ENCODE results near the gene CRELD2.

The CRELD2 gene

DNA sequence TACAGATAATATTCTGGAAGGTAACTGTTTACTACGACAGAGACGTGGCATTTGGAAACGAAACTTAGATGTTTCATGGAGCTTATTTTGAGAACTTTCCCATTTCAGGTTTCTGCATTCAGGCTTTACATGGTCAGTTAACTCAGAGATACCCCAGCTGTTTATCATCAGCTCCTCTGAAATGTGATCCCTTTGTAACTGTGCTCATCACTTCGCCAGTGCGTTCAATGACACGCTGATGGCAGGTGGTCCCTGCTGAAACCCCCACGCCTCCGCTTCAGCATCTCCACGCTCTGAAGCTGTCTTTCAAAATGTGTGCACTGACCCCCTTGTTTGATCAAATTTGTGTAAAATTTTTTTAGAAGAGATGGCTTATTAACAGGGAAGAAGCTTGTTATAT is 30.7 kb upstream of the CRELD2 start:
- DNase-seq: no peak

DNA sequence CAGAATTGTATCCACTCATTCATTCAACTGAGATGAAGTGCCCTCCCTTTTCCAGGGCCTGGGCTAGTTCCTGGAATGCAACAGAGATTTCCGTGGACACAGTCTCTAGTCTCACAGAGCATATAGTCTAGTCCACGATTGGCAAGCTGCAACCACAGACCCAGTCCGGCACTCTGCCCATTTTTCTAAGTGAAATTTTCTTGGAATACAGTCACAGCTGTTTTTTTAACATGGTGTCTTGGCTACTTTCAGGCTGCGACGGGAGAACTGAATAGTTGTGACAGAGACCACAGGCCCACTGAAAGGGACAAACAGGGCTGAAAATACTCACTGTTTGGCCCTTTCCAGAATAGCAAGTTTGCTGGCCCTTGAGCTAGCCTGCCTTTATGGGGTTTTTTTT is 29.4 kb upstream of the CRELD2 start:
- no peak for DNase-seq

DNA sequence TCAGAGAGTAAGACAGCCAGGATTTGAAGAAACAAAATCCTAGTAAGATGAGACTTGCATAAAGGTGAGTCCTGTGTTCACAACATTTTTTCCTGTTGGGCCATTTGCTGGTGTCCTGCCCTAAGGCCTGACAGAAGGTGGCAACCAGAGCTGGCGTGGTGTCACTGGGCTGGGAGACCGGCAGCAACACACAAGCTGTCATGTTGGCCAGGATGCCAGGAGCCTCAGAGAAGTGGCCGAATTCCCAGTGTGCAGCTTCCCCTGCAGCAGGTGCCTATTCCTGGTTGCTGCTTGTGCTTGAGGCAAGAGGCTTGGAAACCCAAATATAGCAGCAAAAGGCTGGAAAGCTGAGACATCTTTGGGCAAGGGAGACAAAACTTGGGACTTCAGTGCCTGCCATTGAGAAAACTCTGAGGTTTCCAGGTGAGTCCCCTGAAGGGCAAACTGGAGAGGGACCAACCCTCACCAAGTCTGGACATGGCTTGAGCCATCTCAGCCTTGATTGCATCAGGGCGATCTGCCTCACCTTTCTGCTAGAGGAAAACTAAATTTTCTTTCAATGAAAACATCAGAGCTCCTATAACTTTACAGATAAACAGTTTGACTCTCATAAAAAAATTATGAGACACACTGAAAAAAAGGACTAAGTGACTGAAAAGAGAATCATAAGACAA is 26.1 kb upstream of the CRELD2 start:
- DNase-seq: no peak

DNA sequence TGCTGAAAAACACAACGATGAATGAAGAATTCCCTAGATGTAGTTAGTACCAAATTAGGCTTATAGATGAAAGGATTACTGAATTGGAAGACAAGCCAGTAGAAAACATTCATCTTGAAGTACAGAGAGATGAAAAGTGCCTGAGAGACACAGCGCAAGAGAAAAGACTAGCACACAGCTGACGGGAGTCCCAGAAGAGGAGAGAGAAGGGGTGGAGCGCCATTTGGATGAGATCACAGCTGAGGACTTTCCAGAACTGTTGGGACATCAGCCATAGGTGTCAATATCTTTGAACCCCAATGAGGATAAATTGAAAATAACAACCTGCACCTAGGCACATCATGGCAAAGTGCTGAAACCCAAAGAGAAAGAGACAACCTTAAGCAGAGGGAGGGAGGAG is 25.4 kb upstream of the CRELD2 start:
- DNase-seq: no peak

DNA sequence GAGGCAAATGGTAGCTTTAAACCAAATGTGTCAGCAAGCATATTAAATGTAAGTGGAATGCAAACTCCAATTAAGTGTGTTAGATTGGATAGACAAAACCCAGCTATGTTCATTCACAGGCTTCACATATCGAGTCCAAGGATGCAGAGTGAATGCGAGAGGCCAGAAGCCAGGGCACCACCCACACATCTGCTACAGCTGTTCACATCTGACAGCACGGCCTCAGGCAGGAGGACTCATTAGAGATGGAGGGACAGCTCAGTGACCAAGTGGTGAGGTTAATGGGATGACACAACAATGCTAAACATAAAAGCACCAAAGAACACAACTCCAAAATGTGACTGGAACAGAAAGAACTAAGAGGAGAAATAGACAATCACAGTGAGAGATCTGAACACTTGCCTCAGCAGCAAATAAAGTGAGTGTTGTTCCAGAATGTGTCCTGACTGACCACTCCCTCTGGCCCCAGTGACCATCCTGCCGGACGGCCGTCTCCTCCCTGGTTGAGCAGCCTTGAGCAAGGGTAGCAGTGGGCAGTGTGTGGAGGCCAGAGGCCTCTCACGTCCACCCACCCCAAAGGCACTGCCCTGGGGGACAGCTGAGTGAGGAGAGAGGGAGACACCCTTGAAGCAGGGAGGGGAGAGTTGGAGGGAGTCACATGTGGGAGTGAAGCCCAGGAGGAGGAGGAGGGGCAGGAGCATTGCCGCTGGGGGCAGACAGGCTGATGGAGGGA is 23.9 kb upstream of the CRELD2 start:
- no peak for DNase-seq

DNA sequence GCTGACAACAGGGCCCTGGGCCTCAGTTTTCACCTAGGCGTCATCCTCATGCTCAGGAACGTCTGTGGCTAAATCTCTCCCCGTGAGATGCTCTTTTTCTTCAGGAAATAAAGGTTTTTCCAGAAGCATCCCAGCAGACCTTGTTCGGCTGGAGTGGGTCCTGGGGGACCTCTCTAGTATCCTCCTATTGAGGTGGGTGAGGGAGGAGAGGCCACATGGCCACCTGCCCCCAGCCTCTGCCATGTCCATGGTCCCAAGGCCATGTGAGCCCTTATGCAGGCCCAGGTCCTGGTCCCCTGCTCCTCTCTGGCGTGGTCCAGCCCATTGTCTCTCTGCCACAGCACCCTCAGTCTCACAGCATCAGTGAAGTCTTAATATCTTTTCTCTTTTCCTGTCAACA is 22.2 kb upstream of the CRELD2 start:
- no peak for DNase-seq

DNA sequence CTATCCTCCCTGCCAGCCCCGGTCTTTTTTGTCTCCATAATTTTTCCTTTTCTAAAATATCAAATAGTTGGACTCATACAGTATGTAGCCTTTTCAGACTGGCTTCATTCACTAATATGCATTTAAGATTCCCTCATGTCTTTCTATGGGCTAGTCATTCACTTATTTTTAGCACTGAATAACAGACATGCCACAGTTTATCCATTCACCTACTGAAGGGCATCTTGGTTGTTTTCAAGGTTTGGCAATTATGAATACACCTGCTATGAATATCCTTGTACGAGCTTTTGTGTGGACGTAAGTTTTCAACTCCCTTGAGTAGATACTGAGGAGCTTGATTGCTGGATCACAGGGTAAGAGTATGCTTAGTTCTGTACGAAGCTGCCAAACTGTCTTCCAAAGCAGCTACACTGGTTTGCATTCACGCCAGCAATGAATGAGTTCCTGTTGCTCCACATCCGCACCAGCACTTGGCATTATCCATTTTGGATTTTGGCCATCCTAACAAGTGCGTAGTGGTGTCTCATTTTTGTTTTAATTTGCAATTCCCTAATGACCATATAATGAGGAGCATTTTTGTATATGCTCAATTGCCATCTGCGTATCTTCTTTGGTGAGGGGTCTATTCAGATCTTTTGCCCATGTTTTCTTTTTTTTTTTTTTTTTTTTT is 21.3 kb upstream of the CRELD2 start:
- no peak for DNase-seq

DNA sequence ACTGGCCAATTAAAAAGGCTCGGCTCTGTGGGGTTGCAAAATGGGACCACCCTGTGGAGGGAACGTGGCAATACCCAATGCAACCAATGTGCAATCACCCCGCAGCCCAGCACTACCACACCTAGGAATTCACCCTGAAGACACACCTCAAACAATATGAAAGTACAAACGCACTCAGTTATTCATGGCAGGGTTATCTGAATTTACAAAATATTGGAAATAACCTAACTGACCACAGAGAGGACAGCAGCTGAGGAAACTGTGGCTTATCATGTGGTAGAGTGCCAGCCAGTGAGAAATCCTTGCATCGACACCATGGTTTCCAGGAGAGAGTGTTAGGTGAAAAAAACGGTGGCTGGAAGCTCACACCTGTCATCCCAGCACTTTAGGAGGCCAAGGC is 18.9 kb upstream of the CRELD2 start:
- DNase-seq: no peak

DNA sequence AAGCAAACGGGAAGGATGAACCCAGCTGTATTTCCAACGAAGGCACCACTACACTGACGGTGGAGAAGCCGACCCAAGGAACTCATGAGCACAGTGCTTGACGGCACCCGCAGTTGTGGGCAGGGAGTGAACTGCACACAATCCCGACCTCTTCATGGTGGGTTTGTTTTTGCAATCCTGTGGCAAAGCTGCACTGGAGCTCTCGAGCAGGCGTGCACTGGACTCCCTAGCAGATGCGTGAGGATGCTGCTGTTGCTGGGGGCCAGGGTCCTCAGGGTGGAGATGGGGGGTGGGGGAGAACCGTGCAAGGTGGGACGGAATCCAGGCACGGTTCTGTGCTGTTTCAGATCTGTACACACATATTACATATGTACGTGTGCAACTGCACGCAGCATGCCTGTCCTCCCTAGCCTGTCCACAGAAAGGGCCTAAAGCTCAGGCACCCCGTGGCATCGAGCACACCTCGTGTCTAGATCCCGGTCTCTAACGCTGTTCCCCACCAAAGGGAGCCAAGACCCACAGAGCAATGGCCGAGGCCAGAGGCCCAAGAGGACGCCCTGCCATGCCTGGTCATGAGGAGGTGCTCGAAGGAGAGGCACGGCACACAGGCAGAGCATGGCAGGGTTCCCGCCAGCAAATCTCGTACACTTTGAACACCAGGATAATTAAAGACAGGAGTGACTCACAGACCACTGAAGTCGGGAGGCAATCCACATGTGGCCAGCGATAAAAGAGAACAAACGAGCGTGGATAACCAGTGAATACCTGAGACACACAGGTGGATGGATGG is 17.8 kb upstream of the CRELD2 start:
- DNase-seq: no peak

DNA sequence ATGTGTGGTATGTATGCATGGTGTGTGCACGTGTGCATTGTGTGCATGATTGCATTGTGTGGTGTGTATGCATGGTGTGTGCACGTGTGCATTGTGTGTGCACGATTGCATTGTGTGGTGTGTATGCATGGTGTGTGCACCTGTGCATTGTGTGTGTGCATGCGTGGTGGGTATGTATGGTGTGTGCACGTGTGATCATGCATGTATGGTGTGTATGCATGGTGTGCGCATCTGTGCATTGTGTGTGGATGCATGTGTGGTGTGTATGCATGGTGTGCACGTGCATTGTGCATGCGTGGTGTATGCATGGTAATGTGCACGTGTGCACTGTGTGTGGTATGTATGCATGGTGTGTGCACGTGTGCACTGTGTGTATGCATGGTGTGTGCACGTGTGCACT is 17.0 kb upstream of the CRELD2 start:
- no peak for DNase-seq

DNA sequence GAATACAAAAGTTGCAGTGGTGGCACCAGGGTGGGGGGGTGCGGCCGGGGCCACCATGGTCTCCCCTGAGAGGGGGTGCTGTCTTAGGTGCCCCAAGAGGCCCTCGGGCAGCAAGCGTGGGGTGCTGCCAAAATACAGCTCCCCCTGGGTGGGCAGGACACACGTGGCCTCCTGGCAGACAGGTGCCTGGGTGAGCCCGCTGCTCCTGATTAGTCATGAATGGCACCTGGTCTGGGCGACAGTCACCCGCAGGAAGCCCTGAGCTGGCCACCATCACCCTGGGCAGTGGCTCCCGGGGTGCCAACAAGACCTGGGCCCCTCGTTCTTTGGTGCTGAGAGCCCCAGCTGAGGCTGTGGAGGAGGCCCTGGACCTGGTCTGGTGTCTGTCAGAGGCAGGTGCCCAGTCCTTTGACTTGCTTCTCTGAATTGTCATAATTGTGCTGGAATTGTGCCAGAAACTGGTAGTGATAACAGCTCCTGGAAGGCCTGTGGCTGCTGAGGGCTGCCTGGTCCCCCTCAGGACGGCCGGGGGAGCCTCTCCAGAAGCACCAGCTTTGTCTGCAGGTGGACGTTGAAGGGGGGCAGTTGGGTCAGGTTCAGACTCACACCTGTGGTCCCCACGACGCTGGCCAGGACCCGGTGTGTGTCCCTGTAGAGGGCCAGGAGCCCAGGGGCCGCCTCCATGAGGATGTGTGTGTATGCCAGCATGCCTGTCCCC is 15.0 kb upstream of the CRELD2 start:
- no peak for DNase-seq

DNA sequence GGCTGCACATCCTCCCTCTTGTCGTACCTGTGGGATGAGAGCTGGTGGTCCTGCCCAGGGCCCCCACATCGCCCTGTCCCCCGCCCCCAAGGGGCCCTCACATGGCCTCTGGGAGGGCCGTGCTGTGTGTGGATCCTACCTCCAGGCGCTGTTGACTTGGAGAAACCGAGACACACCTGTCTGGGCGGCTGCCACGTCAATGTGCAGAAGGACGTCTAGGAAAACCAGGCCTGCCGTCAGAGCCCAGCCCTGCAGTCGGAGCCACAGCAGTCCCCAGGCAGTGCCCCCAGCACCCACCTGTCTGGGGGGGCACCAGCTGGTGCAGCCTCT is 14.4 kb upstream of the CRELD2 start:
- DNase-seq: no peak

DNA sequence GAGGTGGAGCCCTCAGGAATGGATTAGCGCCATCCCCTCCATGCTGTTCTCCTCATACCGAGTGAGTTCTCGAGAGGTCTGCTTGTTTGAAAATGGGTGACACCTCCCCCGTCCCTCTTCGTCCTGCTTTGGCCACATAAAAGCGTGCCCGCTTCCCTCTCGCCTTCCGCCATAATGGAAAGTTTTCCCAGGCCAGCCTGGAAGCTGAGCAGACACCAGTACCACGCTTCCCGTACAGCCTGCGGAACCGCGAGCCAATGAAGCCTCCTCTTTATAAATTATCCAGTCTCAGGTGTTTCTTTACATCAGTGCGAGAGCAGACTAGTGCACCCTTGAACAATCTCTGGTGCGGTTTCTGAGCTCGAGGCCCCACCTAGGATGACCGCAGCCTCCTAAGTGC is 13.0 kb upstream of the CRELD2 start:
- DNase-seq: no peak

DNA sequence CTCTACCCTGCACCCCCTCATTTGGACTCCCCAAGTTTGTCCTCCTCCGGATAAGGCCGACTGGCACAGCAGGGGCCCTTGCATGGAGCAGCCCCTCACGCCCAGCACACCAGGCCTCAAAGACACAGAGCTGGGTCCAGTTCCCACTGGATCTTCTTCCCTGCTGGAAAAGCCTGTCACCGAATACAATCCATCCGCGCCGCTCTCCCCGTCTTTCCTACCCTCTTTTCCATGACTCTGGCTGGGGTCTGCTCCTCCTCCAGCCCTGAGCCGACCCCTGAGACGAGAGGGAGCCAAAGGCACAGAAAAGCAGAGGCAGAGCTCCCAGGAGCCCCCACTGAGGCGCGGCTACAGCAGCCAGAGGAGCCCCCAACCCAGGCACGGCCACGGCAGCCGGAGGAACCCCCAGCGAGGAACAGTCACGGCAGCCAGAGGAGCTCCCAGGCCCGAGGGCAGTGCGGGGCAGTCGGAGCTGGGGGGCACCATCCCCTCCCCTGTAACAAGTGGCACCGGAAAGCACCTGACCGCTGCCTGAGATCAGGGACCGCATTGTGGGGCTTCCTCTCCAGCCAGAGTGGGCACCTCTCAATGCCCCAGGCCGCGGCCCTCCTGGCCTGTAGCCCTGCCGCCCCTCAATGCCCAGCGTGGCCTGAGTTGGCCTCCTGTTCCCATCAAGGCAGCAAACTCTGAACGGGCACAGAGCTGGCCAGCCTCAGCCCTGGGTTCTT is 12.2 kb upstream of the CRELD2 start:
- no peak for DNase-seq

DNA sequence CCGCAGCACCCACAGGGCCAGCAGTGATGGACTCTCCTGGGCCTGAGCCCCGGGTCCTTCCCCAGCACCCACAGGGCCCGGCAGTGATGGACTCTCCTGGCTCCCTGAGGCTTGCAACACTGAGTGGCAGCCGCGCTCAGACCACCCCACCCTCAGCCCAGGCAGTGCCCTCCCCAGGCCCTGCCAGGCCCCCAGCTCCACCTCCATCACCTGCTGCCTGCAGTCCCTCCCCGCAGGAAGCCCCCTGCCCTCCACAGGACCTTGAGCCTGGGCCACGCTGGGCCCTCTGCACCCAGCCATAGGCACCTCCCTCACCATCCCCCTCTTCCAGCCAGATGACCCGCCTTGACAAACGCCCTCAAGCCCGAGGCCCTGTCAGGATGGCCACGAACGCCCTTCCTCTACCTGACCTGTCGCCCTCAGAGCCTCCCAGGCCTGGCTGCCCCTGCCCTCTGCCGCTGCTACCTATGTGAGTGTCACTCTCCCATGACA is 11.6 kb upstream of the CRELD2 start:
- DNase-seq: no peak

DNA sequence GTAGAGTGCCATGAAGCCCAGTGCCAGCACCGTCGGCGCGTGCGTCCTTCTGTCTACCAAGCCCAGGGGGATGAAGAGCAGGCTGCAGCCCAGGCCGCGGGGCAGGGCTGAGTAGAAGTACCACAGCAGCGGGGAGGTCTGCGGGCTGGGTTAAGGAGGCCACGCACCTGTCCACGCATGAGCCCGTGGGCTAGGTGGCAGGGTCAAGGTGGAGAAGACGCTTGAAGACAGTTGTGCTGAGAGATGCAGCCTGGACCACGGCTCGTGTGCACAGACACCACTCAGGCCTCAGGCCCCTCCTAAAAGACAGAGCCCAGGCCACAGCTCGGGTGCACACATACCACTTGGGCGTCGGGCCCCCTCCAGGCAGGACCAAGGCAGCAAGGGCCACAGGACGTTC is 10.6 kb upstream of the CRELD2 start:
- DNase-seq: no peak

DNA sequence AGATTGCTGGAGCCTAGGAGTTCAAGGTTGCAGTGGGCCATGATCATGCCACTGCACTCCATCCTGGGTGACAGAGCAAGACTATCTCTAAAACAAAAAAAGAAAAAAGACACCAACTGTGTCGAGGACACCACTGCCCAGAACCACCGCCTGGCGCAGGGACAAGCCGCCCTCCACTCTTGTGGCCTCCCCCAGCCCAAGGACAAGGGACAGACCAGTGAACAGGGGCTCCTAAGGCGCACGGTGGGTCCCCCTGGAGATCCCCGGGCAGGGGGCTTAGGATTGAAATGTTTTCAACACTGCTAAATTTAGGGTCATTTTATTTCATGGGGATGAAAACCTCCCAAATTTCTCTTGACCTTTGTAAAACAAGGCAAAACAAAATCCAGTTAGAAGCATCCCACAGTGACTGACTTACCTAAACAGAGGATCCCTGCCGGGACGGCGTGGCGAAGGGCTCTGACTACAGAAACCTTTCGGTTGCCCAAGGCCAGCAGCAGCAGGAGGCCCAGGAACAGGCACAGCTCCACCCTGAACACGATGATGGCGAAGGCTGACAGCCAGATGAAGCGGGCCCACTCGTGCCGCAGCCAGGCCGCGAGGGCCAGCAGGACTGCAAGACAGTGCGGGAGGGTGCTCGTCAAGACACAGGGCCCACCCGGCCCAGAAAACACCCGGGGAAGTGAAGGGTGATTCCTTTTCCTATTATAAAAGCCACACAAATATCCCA is 8.8 kb upstream of the CRELD2 start:
- no peak for DNase-seq

DNA sequence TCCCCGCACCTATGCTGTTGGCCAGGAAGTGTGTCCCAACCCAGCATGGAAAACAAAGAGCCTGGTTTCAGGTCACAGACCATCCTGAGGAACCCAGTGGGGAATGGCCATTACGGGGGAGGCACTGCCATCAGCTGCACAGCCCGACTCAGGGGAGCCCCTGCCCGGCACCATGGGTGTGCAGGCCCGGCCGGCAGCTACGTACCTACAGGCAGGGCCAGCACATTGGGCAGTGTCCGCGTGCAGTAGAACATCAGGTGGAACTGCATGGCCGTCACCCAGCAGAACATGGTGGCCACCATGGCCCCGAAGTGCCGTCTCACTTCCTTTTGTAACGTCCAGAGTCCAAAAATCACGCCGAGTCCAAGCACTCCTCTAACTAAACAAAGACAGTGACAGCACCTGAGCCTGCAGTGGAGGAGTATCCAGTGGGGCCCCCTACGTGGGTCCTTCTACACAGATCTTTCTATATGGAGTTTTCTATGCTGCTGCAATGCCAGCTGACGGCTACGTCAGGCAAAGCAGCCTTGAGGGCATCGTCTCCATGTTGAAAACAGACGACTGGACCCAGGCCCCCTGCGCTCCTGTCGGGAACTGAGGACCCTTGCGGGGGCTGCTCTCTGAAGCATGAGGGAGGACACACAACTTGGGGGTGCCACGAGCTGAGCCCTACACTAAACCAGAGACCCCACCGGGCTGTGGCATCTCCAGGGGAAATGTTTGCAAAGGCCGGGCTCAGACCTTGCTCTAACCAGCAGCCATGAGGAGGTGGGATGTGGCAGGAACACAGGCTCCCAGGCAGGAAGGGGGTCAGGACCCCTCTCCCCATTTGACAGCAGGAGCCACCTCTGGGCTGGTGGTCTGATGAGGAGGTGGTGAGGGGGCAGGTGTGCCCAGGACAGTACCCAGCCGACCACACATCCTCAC is 7.9 kb upstream of the CRELD2 start:
- DNase-seq: no peak

DNA sequence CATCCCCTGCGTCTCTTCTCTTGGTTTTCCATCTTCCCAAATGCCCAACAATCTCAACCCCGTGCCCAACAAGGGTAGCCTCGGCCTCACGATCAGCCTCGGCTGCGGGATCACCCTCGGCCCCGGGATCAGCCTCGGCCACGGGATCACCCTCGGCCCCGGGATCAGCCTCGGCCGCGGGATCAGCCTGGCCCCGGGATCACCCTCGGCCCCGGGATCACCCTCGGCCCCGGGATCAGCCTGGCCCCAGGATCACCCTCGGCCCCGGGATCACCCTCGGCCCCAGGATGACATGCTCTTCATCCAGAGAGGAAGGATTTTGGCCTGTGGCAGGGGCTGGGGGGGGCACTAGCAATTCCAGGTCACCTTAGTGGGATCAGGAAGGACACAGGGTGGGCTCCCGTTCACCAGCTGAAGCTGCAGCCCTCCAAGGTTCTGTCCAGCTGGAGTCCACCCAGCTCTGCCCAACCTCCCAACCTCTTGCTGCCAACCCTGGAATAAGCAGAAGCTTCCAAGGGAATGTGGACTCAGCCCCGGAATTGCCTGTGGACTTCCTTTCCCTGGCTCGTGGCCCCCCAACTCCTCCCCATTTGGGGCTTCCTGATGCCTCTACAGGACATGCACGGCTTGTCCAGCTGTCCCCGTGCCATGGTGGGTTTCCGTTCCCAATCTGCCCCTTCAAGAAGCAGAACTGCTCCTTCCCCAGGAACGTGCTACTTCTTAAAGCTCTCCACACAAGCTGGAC is 6.4 kb upstream of the CRELD2 start:
- DNase-seq: no peak

DNA sequence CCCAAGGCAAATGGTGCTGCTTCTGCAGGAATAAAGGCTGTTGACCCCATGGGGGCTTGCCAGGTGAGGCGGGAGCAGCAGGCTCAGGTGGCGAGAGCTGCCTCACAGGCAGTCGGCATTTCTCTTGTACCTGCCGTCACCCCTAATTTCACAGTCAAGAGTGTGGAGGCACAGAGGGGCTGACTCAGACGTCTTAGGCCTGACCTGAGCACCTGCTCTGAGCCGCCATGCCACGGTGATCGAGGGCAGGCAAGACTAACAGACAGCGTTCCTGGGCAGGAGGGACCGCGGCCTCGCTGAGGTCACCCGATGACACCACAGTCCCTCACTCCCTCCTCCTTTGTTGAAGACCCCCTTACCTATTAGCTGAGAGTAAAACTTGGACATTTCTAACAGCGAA is 5.4 kb upstream of the CRELD2 start:
- no peak for DNase-seq

Measured in SIG-M5 (cell line).